Neural progenitor cell (in vitro differentiated cells): ENCODE data around the gene OTX2. TPM values are rescaled to one million over a fixed set of nuclear protein-coding genes. Genes with fewer than 3 reads are reported as not detected.

ENCODE experiments used
- DNase-seq: peaks from one replicate; pipeline ENCODE4 v3.0.0-alpha.2; 2016; ENCODE audit warnings: low spot score
- H2AFZ ChIP-seq: fragments of 200-600 bp; sonication (generic); replicated peaks from 2 replicates; pipeline ENCODE4 v1.6.1; 2016; ENCODE audit warnings: antibody characterized with exemption
- H3F3A ChIP-seq: fragments of 200-600 bp; sonication (generic); 2 replicates; pipeline ENCODE4 v1.6.1; 2016; ENCODE audit warnings: antibody characterized with exemption, low read depth
- H3K27ac ChIP-seq: fragments of 200-600 bp; sonication (generic); 2 replicates; pipeline ENCODE4 v1.5.1; 2016; ENCODE audit warnings: mild to moderate bottlenecking
- H3K27me3 ChIP-seq: fragments of 200-600 bp; sonication (generic); 2 replicates; pipeline ENCODE4 v1.6.1; 2016; ENCODE audit warnings: mild to moderate bottlenecking, moderate library complexity
- H3K36me3 ChIP-seq: fragments of 200-600 bp; sonication (generic); 2 replicates; pipeline ENCODE4 v1.5.1; 2016
- H3K4me1 ChIP-seq: fragments of 200-600 bp; sonication (generic); 2 replicates; pipeline ENCODE4 v1.6.1; 2016; ENCODE audit warnings: mixed run types
- H3K4me2 ChIP-seq: fragments of 200-600 bp; sonication (generic); 2 replicates; pipeline ENCODE4 v1.6.1; 2016
- H3K4me3 ChIP-seq: fragments of 200-600 bp; sonication (generic); 2 replicates; pipeline ENCODE4 v1.5.1; 2016
- H3K79me2 ChIP-seq: fragments of 200-600 bp; sonication (generic); 2 replicates; pipeline ENCODE4 v1.6.1; 2016; ENCODE audit warnings: low read depth
- H3K9ac ChIP-seq: fragments of 200-600 bp; sonication (generic); 2 replicates; pipeline ENCODE4 v1.6.1; 2016
- H3K9me3 ChIP-seq: fragments of 200-600 bp; sonication (generic); 2 replicates; pipeline ENCODE4 v1.5.1; 2016; ENCODE audit warnings: low read depth
- H4K20me1 ChIP-seq: fragments of 200-600 bp; sonication (generic); 2 replicates; pipeline ENCODE4 v1.6.1; 2016; ENCODE audit warnings: low read depth
- H3K27ac Mint-ChIP-seq: 3 replicates; pipeline ENCODE4 v1.8.0; 2021; ENCODE audit warnings: mixed read lengths
- H3K27me3 Mint-ChIP-seq: 2 replicates; pipeline ENCODE4 v1.8.0; 2022; ENCODE audit warnings: low read depth, mild to moderate bottlenecking, inconsistent platforms, moderate library complexity, mixed read lengths; ENCODE audit not compliant: insufficient read depth
- H3K36me3 Mint-ChIP-seq: 3 replicates; pipeline ENCODE4 v1.8.0; 2021; ENCODE audit warnings: mixed read lengths
- H3K4me1 Mint-ChIP-seq: 3 replicates; pipeline ENCODE4 v1.8.0; 2021; ENCODE audit warnings: mixed read lengths
- H3K4me3 Mint-ChIP-seq: 3 replicates; pipeline ENCODE4 v1.8.0; 2021; ENCODE audit warnings: mild to moderate bottlenecking, moderate library complexity, mixed read lengths
- H3K9me3 Mint-ChIP-seq: 3 replicates; pipeline ENCODE4 v1.8.0; 2020; ENCODE audit warnings: mixed read lengths
- EZH2 ChIP-seq: fragments of 200-600 bp; sonication (generic); IDR thresholded peaks from 2 replicates; pipeline ENCODE4 v1.6.1; 2017; ENCODE audit warnings: antibody characterized with exemption, mild to moderate bottlenecking, moderate library complexity
- EZH2phosphoT487 ChIP-seq: fragments of 200-600 bp; sonication (generic); IDR thresholded peaks from 2 replicates; pipeline ENCODE4 v1.6.1; 2017; ENCODE audit warnings: antibody characterized with exemption
- small RNA-seq: library from RNA; depleted of rRNA; stranded (forward); fragments of <200 nt; gene quantifications from one replicate; pipeline ENCODE3, GENCODE V24; 2015
- total RNA-seq: library from RNA; depleted of rRNA; stranded (reverse); fragments of >200 nt; gene quantifications from 2 replicates; pipeline ENCODE4 v1.2.3, GENCODE V29; 2015; ENCODE audit warnings: low replicate concordance
- TF ChIP-seq, protein P1 (sequence below): fragments of 200-600 bp; sonication (generic); IDR thresholded peaks from 2 replicates; pipeline ENCODE4 v1.5.1; 2017; ENCODE audit warnings: antibody characterized with exemption, mild to moderate bottlenecking

The OTX2 gene
- total RNA-seq, 1 donor from 2014 or later = 453 TPM

DNA sequence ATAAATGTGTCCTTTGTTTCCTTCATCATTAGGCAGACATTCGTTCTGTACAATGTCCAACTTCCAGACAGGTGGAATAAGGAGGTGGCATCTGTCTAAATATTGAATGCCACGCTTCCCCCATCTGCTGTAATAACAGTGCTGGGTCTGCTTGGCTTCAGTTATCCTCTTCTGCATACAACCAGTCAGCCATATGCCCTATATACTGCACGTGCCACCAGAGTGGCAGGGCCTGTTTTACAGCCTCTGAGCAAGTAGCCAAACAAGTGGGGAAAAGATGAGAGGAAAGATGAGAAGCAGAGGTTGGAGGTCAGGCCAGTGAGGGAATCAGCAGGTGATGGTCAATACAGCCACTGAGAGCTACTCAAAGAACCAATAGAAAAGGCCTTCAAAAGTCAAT is 55.4 kb downstream of the OTX2 start:
- Mint-ChIP-seq H3K27ac (no peak overlapping the region), H3K9me3 (no peaks in the 10 kb centered on the region), H3K4me1 (peaks cover 14% of the 10 kb centered on the region), H3K36me3 (no peaks in the 10 kb centered on the region), H3K27me3 (peaks cover 7% of the 10 kb centered on the region), H3K4me3 (no peak overlapping the region)
- Histone ChIP-seq H4K20me1 (no peaks in the 10 kb centered on the region), H3K4me2 (no peak overlapping the region), H3K9ac (no peak overlapping the region), H3K27me3 (no peaks in the 10 kb centered on the region), H3F3A (peaks cover 43% of the 10 kb centered on the region), H3K4me3 (no peak overlapping the region), H3K36me3 (no peaks in the 10 kb centered on the region), H2AFZ (no peak overlapping the region), H3K9me3 (no peaks in the 10 kb centered on the region), H3K27ac (no peak overlapping the region), H3K4me1 (peaks cover 48% of the 10 kb centered on the region), H3K79me2 (no peaks in the 10 kb centered on the region)
- DNase-seq = no peak
- TF ChIP-seq EZH2phosphoT487 (no peak), EZH2 (no peak)
- TF ChIP-seq, protein P1, sequence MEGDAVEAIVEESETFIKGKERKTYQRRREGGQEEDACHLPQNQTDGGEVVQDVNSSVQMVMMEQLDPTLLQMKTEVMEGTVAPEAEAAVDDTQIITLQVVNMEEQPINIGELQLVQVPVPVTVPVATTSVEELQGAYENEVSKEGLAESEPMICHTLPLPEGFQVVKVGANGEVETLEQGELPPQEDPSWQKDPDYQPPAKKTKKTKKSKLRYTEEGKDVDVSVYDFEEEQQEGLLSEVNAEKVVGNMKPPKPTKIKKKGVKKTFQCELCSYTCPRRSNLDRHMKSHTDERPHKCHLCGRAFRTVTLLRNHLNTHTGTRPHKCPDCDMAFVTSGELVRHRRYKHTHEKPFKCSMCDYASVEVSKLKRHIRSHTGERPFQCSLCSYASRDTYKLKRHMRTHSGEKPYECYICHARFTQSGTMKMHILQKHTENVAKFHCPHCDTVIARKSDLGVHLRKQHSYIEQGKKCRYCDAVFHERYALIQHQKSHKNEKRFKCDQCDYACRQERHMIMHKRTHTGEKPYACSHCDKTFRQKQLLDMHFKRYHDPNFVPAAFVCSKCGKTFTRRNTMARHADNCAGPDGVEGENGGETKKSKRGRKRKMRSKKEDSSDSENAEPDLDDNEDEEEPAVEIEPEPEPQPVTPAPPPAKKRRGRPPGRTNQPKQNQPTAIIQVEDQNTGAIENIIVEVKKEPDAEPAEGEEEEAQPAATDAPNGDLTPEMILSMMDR = no peak

DNA sequence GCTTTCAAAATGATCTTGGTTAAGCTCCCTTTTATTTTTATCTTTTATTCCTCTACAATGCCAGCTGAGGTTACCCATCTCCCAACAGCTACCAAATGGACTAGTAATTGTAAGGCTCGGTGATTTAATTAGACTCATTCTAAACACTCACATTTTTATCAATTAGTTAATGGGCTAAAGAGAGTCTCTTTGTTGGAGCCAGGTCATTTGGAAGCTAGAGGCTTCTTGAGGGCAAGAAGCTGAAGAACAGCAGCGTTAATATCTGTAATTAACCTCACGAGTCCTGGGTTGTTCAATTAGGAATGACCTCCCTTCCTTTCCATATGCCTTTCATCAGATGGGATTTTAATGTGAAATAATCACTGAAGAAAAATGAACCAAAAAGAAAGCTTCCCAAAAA is 56.9 kb downstream of the OTX2 start:
- Histone ChIP-seq H3K79me2 (no peaks in the 10 kb centered on the region), H3K36me3 (no peaks in the 10 kb centered on the region), H3K4me2 (peak overlapping the region; percentile 15), H2AFZ (no peak overlapping the region), H3K4me3 (no peak overlapping the region), H3K27me3 (no peaks in the 10 kb centered on the region), H3K9me3 (no peaks in the 10 kb centered on the region), H3K27ac (peak overlapping the region; percentile 63), H3F3A (peaks cover 43% of the 10 kb centered on the region), H3K4me1 (peaks cover 46% of the 10 kb centered on the region), H3K9ac (no peak overlapping the region), H4K20me1 (no peaks in the 10 kb centered on the region)
- peak; percentile 30 for DNase-seq
- Mint-ChIP-seq H3K4me1 (no peaks in the 10 kb centered on the region), H3K27ac (no peak overlapping the region), H3K9me3 (no peaks in the 10 kb centered on the region), H3K27me3 (peaks cover 14% of the 10 kb centered on the region), H3K36me3 (no peaks in the 10 kb centered on the region), H3K4me3 (no peak overlapping the region)
- TF ChIP-seq, protein P1 = no peak
- TF ChIP-seq EZH2phosphoT487 = peak; percentile 65

- no peaks in the 10 kb centered on the region for H4K20me1 ChIP-seq
- H3F3A ChIP-seq = peaks cover 43% of the 10 kb centered on the region
- peaks cover 52% of the 10 kb centered on the region for H3K4me1 ChIP-seq
- H3K9me3 ChIP-seq = no peaks in the 10 kb centered on the region
- no peaks in the 10 kb centered on the region for H3K27me3 ChIP-seq
- Mint-ChIP-seq H3K36me3 (no peaks in the 10 kb centered on the region), H3K9me3 (no peaks in the 10 kb centered on the region), H3K27me3 (peaks cover 14% of the 10 kb centered on the region), H3K4me3 (no peak overlapping the region), H3K4me1 (no peaks in the 10 kb centered on the region), H3K27ac (no peak overlapping the region)
- no peak overlapping the region for H2AFZ ChIP-seq
- no peaks in the 10 kb centered on the region for H3K79me2 ChIP-seq
- TF ChIP-seq EZH2 = no peak
- no peak overlapping the region for H3K27ac ChIP-seq
- H3K36me3 ChIP-seq = no peaks in the 10 kb centered on the region
- H3K9ac ChIP-seq = no peak overlapping the region
- no peak for DNase-seq
- no peak overlapping the region for H3K4me3 ChIP-seq
- H3K4me2 ChIP-seq = no peak overlapping the region
These were observed 57.9 kb downstream of the OTX2 start for GRCh38 chr14:56752428-56752827.

- H3K4me1 Mint-ChIP-seq = no peaks in the 10 kb centered on the region
- H3K9me3 ChIP-seq = no peaks in the 10 kb centered on the region
- no peak overlapping the region for H3K4me3 ChIP-seq
- no peaks in the 10 kb centered on the region for H3K36me3 ChIP-seq
- H3K36me3 Mint-ChIP-seq = no peaks in the 10 kb centered on the region
- no peak overlapping the region for H3K27ac Mint-ChIP-seq
- no peak overlapping the region for H3K27ac ChIP-seq
- no peak overlapping the region for H3K9ac ChIP-seq
- H2AFZ ChIP-seq = no peak overlapping the region
- TF ChIP-seq EZH2phosphoT487 (no peak), EZH2 (no peak)
- TF ChIP-seq, protein P1 = peak; percentile 47
- no peaks in the 10 kb centered on the region for H3K27me3 ChIP-seq
- no peak overlapping the region for H3K4me3 Mint-ChIP-seq
- peaks cover 39% of the 10 kb centered on the region for H3F3A ChIP-seq
- peaks cover 14% of the 10 kb centered on the region for H3K27me3 Mint-ChIP-seq
- peaks cover 52% of the 10 kb centered on the region for H3K4me1 ChIP-seq
- H3K9me3 Mint-ChIP-seq = no peaks in the 10 kb centered on the region
- no peaks in the 10 kb centered on the region for H4K20me1 ChIP-seq
- H3K79me2 ChIP-seq = no peaks in the 10 kb centered on the region
- no peak overlapping the region for H3K4me2 ChIP-seq
- DNase-seq = peak; percentile 53
These were observed 58.8 kb downstream of the OTX2 start for GRCh38 chr14:56751471-56751870.

Small RNAs within 50 kb of the gene (small RNA-seq; reads per million reads assigned to genes)
- gene RN7SL461P (not detected), gene RNU6-1204P (not detected)

Other genes starting within 250 kb of the OTX2 start
- 20.9 and 30.7 TPM in 2 replicates for gene TMEM260, start 230.7 kb downstream of the OTX2 start, total RNA-seq